Activated T-helper 1 cell treated with anti-CD3 and anti-CD28 coated beads, Interleukin-12 subunit alpha, Interleukin-12 subunit beta, Interleukin-2, Interleukin-4 antibody, amounts not matched to agents 30 ng/mL and 10 ng/mL and 1 ng/mL, durations not matched to agents 14 hours and 24 hours and 36 hours (primary cell): ENCODE results near the gene JAML. TPM values are rescaled to one million over a fixed set of nuclear protein-coding genes. Genes with fewer than 3 reads are reported as not detected.

Source experiments
- DNase-seq: peaks from one replicate; pipeline ENCODE4 v3.0.0; 2021; ENCODE audit warnings: low spot score
- H3K27ac Mint-ChIP-seq: one replicate; pipeline ENCODE4 v1.8.0; 2021; ENCODE audit warnings: mild to moderate bottlenecking, mixed read lengths
- H3K27me3 Mint-ChIP-seq: one replicate; pipeline ENCODE4 v1.8.0; 2022; ENCODE audit warnings: mild to moderate bottlenecking, moderate library complexity, mixed read lengths; ENCODE audit not compliant: insufficient read depth
- H3K36me3 Mint-ChIP-seq: one replicate; pipeline ENCODE4 v1.8.0; 2021; ENCODE audit warnings: low read depth, mixed read lengths
- H3K4me1 Mint-ChIP-seq: one replicate; pipeline ENCODE4 v1.8.0; 2021; ENCODE audit warnings: low read depth, mixed read lengths
- H3K4me3 Mint-ChIP-seq: one replicate; pipeline ENCODE4 v1.8.0; 2021; ENCODE audit warnings: mild to moderate bottlenecking, moderate library complexity, mixed read lengths
- H3K9me3 Mint-ChIP-seq: one replicate; pipeline ENCODE4 v1.8.0; 2021; ENCODE audit warnings: mixed read lengths
- intact Hi-C: fragments of 100-400 bp; cut with micrococcal nuclease; formaldehyde crosslinking; loops from one replicate; pipeline ENCODE4 v1.15.1; 2024
- total RNA-seq: library from RNA; stranded (reverse); gene quantifications from 2 replicates; pipeline ENCODE4 v1.2.3, GENCODE V29; 2022

Gene JAML
- total RNA-seq, 1 donor from 2014 or later, result 264 TPM

GRCh38 chr11:118175031-118175992, 49.5 kb downstream of the JAML start:
- no peaks in the 10 kb centered on the region for H3K9me3 Mint-ChIP-seq
- H3K4me3 Mint-ChIP-seq, result no peak overlapping the region
- H3K36me3 Mint-ChIP-seq, result no peaks in the 10 kb centered on the region
- no peak overlapping the region for H3K27ac Mint-ChIP-seq
- intact Hi-C loops, result no loop called here
- peaks cover 5% of the 10 kb centered on the region for H3K4me1 Mint-ChIP-seq
- no peak for DNase-seq
- peaks cover 24% of the 10 kb centered on the region for H3K27me3 Mint-ChIP-seq

DNA sequence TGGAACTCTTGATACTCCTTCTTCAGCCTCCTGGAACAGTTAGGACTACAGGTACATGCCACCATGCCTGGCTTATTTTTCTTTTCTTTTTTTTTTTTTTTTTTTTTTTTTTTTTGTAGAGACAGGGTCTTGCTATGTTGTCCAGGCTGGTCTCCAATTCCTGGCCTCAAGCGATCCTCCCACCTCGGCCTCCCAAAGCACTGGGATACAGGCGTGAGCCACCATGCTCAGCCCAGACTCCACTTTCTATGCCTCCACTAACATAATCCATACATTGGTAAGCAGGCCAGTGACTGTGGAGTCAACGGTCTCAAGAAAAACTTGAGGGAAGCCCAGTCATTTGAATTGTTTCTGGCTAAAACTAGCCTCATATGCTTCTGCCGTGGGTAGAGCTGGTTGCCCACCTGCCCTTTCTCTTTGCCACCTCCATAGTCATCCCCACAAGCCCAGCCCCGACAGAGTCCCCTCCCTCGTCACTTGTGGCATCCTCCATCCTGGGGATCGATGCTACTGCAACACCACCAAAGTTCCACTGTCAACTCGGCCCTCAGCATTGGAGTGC, 50.7 kb downstream of the JAML start:
- H3K4me1 Mint-ChIP-seq, result peaks cover 5% of the 10 kb centered on the region
- no peak for DNase-seq
- no peaks in the 10 kb centered on the region for H3K9me3 Mint-ChIP-seq
- peaks cover 29% of the 10 kb centered on the region for H3K27me3 Mint-ChIP-seq
- intact Hi-C loops, result loop anchor here (5.0 kb wide), 1 partner anchor 367 kb away; no protein-coding TSS in a partner anchor
- no peaks in the 10 kb centered on the region for H3K36me3 Mint-ChIP-seq
- no peak overlapping the region for H3K27ac Mint-ChIP-seq
- no peak overlapping the region for H3K4me3 Mint-ChIP-seq

GRCh38 chr11:118172356-118172755, 52.5 kb downstream of the JAML start:
- H3K9me3 Mint-ChIP-seq, result no peaks in the 10 kb centered on the region
- H3K4me3 Mint-ChIP-seq, result no peak overlapping the region
- H3K27ac Mint-ChIP-seq, result no peak overlapping the region
- H3K27me3 Mint-ChIP-seq, result peaks cover 34% of the 10 kb centered on the region
- intact Hi-C loops, result loop anchor here (5.0 kb wide), 1 partner anchor 365 kb away; no protein-coding TSS in a partner anchor
- peaks cover 5% of the 10 kb centered on the region for H3K4me1 Mint-ChIP-seq
- no peaks in the 10 kb centered on the region for H3K36me3 Mint-ChIP-seq
- DNase-seq, result no peak

GRCh38 chr11:118171269-118172062, 53.3 kb downstream of the JAML start:
- H3K9me3 Mint-ChIP-seq, result no peaks in the 10 kb centered on the region
- peaks cover 34% of the 10 kb centered on the region for H3K27me3 Mint-ChIP-seq
- no peak overlapping the region for H3K4me3 Mint-ChIP-seq
- H3K36me3 Mint-ChIP-seq, result no peaks in the 10 kb centered on the region
- no peak overlapping the region for H3K27ac Mint-ChIP-seq
- peaks cover 5% of the 10 kb centered on the region for H3K4me1 Mint-ChIP-seq
- intact Hi-C loops, result loop anchor here (1.0 to 5.0 kb wide), 3 partner anchors 26 to 364 kb away; no protein-coding TSS in a partner anchor
- peak; percentile 63 for DNase-seq

- H3K27me3 Mint-ChIP-seq, result peaks cover 28% of the 10 kb centered on the region
- no peak for DNase-seq
- H3K27ac Mint-ChIP-seq, result no peak overlapping the region
- H3K9me3 Mint-ChIP-seq, result no peaks in the 10 kb centered on the region
- H3K36me3 Mint-ChIP-seq, result no peaks in the 10 kb centered on the region
- intact Hi-C loops, result loop anchor here (1.0 to 5.0 kb wide), 3 partner anchors 26 to 364 kb away; no protein-coding TSS in a partner anchor
- H3K4me1 Mint-ChIP-seq, result peaks cover 5% of the 10 kb centered on the region
- H3K4me3 Mint-ChIP-seq, result no peak overlapping the region
Observed at GRCh38 chr11:118170882-118171268, 53.9 kb downstream of the JAML start.

DNA sequence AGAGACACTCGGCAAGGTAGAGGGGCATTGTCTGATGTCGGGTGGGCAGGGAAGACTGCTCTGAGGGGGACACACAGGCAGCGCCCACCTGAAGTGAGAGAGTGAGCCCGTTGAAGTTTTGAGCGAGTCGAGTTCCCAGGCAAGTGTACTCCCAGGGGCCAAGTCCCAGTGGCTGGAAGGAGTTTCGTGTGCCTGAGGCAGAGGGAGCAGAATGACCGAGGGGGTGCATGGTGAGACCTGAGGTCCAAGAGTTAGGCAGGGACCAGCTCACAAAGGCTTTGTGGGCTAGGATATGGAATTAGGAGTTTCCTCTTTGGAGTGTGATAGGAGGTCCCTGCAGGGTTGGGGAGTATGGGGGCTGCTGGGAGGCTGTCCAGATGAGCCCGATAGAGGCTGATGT, 54.6 kb downstream of the JAML start:
- H3K27me3 Mint-ChIP-seq, result peaks cover 25% of the 10 kb centered on the region
- peaks cover 5% of the 10 kb centered on the region for H3K4me1 Mint-ChIP-seq
- H3K9me3 Mint-ChIP-seq, result no peaks in the 10 kb centered on the region
- no peaks in the 10 kb centered on the region for H3K36me3 Mint-ChIP-seq
- no peak overlapping the region for H3K4me3 Mint-ChIP-seq
- intact Hi-C loops, result loop anchor here (5.0 kb wide), 1 partner anchor 363 kb away; no protein-coding TSS in a partner anchor
- H3K27ac Mint-ChIP-seq, result no peak overlapping the region
- no peak for DNase-seq

DNA sequence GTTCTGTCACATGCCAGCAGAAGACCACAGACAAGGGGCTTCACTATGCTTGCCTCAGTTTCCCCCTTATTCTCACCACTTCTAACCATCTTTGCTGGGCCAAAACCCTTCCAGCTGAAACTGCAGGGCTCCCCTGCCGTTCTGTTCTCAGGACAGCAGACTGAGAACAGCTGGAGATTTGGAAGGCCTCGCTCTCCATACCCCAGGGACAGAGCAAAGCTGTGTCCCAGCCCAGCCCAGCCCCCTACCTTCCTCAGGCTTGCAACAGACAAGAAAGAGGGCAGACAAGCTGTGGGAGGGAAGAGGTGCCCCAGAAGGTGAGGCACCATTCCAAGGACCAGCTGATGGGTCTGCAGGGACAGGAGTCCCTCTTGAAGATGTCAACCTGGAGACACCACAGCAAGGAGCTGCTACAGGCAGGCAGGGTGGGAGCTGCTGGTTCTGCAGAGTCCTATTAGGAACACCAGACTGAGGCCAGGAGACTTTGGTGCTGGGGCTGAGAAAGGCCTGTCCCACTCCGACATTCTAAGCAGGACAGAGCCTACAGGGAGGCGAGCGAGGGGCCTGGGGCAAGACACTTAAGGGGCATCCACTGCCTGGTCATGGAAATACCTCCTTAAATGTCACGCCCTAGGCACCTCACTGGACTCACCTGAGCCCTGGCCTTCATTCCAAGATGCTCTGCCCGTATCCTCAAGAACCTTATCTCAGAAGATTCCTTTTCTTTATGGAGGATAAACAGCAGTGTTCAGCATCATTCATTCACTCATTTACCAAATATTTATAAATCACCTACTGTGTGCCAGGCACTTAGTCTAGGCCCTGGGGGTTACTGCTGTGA, 55.3 kb downstream of the JAML start:
- Mint-ChIP-seq H3K4me1 (peaks cover 5% of the 10 kb centered on the region), H3K9me3 (no peaks in the 10 kb centered on the region), H3K27ac (no peak overlapping the region), H3K4me3 (no peak overlapping the region), H3K36me3 (no peaks in the 10 kb centered on the region), H3K27me3 (peaks cover 22% of the 10 kb centered on the region)
- no peak for DNase-seq
- intact Hi-C loops, result loop anchor here (5.0 kb wide), 1 partner anchor 362 kb away; no protein-coding TSS in a partner anchor

- Mint-ChIP-seq H3K4me3 (no peak overlapping the region), H3K4me1 (peaks cover 5% of the 10 kb centered on the region), H3K36me3 (no peaks in the 10 kb centered on the region), H3K27me3 (peaks cover 23% of the 10 kb centered on the region), H3K27ac (no peak overlapping the region), H3K9me3 (no peaks in the 10 kb centered on the region)
- intact Hi-C loops, result no loop called here
- DNase-seq, result no peak
Observed at GRCh38 chr11:118168751-118169150, 56.1 kb downstream of the JAML start.

- intact Hi-C loops, result no loop called here
- no peaks in the 10 kb centered on the region for H3K9me3 Mint-ChIP-seq
- DNase-seq, result no peak
- peaks cover 5% of the 10 kb centered on the region for H3K4me1 Mint-ChIP-seq
- H3K36me3 Mint-ChIP-seq, result no peaks in the 10 kb centered on the region
- H3K4me3 Mint-ChIP-seq, result no peak overlapping the region
- H3K27me3 Mint-ChIP-seq, result peaks cover 23% of the 10 kb centered on the region
- no peak overlapping the region for H3K27ac Mint-ChIP-seq
Observed at GRCh38 chr11:118168316-118168715, 56.5 kb downstream of the JAML start.

DNA sequence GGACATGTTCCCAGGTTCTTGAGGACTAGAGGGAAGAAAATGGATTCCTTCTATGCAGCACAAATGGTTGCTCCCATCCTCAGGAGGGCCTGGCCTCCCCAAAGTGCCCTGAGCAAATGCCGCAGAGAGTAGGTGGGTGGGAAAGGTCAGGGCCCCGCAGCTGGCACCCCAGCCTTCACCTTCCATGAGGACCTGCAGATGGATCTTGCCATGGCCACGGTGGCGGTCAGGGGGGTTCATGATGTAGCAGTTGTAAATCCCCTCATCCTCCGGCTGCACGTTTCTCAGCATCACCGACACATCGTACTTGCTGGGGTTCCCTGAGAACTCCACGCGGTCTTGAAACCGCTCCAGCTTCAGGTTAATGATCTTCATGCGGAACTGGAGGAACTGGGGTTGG, 56.9 kb downstream of the JAML start:
- peaks cover 22% of the 10 kb centered on the region for H3K27me3 Mint-ChIP-seq
- intact Hi-C loops, result no loop called here
- no peaks in the 10 kb centered on the region for H3K9me3 Mint-ChIP-seq
- DNase-seq, result no peak
- peaks cover 5% of the 10 kb centered on the region for H3K4me1 Mint-ChIP-seq
- no peak overlapping the region for H3K4me3 Mint-ChIP-seq
- H3K36me3 Mint-ChIP-seq, result no peaks in the 10 kb centered on the region
- H3K27ac Mint-ChIP-seq, result no peak overlapping the region

GRCh38 chr11:118167253-118167652, 57.6 kb downstream of the JAML start:
- H3K36me3 Mint-ChIP-seq, result no peaks in the 10 kb centered on the region
- peaks cover 5% of the 10 kb centered on the region for H3K4me1 Mint-ChIP-seq
- no peak for DNase-seq
- no peak overlapping the region for H3K4me3 Mint-ChIP-seq
- no peaks in the 10 kb centered on the region for H3K9me3 Mint-ChIP-seq
- H3K27me3 Mint-ChIP-seq, result peaks cover 20% of the 10 kb centered on the region
- no peak overlapping the region for H3K27ac Mint-ChIP-seq
- intact Hi-C loops, result no loop called here

GRCh38 chr11:118166641-118167040, 58.2 kb downstream of the JAML start:
- Mint-ChIP-seq H3K27ac (no peak overlapping the region), H3K4me1 (peaks cover 2% of the 10 kb centered on the region), H3K36me3 (no peaks in the 10 kb centered on the region), H3K9me3 (no peaks in the 10 kb centered on the region), H3K4me3 (no peak overlapping the region), H3K27me3 (peaks cover 26% of the 10 kb centered on the region)
- DNase-seq, result no peak
- intact Hi-C loops, result no loop called here
